ENCODE measurements around the gene TRAF3.
"Not testable (repeated sequence)": the region's sequence is repeated elsewhere in the genome, so short reads cannot be mapped to it uniquely, and the experiment has no call there.

TRAF3 gene

DNA sequence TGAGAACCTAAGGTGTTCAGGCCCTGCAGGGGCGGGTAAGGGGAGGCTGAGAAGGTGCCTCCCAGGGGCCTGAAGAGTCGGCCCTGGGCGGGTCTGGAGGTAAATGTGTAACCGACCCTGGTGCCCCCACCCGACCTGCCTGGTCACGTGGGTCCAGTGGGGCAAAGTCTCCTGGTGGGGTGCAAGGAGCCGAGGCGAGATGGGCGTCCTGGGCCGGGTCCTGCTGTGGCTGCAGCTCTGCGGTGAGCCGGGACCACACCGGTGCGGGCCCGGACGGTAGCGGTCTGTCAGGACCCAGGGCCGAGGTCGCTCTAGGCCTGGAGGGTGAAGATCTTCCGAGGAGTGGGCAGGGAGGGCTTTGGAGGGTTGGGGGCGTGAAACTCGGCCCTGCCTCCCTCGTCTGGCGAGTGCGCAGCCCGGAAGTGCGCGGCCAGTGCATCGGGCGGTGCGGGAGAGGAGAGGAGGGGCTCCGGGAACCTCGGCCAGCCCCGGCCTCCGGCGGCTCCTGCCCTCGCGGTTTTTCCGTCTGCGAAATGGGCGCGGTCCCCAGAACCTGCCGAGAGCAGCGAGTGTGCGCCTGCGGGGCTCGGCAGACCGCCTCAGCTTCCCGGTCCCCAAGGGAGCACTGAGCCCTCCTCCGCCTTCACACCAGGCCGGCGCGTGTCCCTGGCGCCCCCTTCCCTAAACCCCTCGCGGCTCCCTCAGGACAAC, 145.4 kb downstream of the TRAF3 start, which contains the start of gene AMN:
AMN (plus strand) TSS at position 174 of the 711 bp plus-strand sequence; CDS start at position 200, 26 bp downstream.
- DNase-seq (ENCODE audit: low read depth in 1 of 2, low spot score in 1 of 2), result no peak

DNA sequence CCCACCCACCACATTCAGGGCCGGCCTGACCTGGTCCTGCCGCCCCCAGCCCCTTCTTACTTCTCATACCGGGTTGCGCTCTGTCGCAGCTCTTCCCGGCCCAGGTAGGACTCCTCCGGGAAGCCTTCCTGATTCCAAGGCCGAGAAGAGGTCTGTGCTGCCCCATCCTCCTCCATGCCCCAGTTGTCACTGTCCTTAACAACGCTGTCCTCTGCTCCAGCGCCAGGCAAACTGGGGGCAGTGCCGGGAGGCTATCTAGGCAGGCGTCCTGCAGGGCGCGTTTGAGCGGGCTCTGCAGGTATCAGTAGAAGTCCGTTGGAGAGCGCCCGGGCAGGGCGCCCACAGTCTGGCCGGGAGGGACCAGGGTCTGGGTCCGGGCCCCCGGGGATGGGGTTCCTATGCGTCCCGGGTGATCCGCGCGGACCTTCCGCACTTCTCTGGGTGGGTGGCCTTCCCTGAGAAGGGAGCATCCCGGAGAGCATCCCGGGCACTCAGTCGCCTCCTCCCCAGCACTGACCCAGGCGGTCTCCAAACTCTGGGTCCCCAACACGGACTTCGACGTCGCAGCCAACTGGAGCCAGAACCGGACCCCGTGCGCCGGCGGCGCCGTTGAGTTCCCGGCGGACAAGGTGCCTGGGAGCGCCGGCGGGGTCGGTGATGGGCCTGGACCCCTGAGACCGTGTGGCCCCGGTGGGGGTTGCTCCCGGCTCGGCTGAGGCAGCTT, 146.1 kb downstream of the TRAF3 start:
- DNase-seq (ENCODE audit: low read depth in 1 of 2, low spot score in 1 of 2), result no peak

DNA sequence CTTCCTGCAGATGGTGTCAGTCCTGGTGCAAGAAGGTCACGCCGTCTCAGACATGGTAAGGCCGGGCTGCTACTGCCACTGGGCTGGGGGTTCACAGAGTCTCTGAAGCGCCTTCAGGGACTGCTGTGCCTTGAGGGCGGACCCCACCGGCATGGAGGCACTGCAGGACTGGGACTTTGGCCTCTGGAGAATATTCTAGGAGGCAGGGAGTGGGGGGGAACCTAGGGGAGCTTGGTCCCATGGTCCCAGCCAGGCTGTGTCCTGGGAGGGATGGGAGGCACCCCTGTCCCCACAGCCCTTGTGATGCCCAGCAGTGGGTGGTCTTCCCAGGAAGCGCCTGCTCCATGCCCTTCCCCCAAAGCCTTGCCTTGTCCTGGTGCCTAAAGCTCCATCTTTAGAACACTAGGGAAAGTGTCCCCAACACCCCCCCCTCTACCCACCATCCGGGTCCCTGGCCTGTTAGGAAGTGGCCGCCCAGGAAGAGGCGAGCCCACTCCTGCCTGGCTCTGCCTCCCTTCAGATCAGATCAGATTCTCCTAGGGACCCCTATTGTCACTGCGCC, 146.8 kb downstream of the TRAF3 start:
- DNase-seq (ENCODE audit: low read depth in 1 of 2, low spot score in 1 of 2), result no peak

DNA sequence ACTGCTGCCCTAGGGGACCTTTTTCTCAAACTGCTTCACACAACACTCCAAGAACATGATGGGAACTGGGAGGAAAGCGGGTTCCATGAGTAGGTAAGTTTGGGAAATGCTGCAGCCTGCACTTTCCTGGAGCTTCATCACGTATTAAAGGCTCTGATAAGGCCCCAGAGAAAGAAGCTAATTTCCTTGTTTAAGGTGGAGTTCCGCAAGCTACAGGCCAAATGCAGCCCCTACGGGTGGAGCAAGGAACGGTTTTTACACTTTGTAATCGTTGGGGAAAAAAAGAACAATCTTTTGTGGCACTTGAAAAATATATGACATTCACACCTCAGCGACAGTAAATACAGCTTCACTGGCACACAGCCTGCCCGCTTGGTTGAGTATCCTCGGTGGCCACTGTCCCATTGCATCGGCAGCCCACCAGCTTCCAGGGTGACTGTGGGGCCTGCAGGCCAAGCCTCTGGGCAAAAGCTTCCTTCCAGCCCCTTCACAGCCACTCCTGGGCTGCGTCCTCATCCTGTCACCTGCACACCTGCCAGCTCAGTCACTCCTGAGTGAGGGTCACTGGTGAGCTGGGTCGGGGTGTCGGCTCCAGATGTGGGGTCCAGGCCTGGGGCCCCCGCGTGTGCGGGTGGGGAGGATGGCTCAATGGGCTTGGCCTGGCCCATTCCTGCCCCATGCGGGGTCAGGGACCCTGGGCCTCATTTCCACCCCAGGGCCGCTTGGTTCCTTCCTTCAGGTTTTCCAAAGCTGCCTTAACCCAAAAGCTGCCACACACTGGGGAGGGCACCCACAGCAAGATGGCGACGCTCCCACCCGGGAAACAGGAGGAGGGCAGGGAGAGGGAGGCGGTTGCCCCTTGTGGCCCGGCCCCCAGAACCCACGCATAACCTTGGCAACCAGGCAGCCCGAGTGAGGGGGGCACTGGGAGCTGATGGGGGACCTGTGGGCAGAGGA, 147.7 kb downstream of the TRAF3 start:
- DNase-seq (ENCODE audit: low read depth in 1 of 2, low spot score in 1 of 2), result no peak

DNA sequence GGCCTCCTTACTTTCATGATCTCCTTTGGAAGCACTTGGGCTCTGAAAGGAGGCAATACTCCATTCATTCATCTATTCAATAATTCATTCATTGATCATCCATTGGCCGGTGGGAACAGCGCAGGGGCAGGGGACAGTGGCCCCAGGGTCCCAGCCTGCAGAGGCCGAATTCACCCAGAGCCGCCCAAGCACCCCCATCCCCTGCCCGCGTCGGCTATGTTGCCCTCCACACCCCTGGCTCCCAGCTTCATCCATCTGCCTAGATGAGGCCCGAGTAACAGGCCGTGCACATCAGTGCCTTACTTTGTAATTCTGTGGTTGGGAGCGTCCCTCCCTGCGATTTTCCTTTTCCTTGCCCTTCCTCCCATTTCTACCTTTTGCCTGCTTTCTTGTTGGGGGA, 148.4 kb downstream of the TRAF3 start:
- no peak for DNase-seq (ENCODE audit: low read depth in 1 of 2, low spot score in 1 of 2)

DNA sequence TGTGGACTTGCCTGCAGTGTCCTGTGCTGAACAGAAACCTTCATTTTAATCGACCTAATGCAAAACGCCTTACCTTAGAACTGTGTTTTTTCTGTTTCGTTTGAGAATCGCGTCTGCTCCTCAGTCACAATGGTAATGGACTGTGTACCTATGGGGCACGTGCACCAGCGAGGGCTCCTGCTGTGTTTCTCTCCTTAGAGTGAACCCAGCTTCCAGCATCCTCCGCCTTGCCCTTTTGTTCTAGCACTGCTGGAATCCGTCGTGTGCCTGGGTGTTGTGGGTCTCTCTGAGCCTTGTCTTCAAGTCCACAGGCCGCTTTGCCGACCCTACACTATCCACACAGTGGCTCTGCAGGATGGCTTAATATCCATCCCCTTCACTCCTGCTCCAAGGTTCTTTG, 148.9 kb downstream of the TRAF3 start:
- no peak for DNase-seq (ENCODE audit: low read depth in 1 of 2, low spot score in 1 of 2)

DNA sequence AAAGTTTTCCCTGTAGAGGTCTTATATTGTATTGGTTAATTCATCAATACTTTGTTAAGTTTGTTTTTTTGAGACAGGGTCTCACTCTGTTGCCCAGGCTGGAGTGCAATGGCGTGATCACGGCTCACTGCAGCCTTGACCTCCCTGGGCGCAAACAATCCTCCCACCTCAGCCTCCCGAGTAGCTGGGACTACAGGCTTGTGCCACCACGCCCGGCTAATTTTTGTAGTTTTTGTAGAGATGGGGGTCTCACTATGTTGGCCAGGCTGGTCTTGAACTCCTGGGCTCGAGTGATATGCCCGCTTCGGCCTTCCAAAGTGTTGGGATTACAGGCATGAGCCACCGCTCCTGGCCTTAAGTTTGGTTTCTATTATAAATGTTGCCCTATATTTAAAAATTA, 149.6 kb downstream of the TRAF3 start:
- DNase-seq (ENCODE audit: low read depth in 1 of 2, low spot score in 1 of 2), result not testable (repeated sequence)

DNA sequence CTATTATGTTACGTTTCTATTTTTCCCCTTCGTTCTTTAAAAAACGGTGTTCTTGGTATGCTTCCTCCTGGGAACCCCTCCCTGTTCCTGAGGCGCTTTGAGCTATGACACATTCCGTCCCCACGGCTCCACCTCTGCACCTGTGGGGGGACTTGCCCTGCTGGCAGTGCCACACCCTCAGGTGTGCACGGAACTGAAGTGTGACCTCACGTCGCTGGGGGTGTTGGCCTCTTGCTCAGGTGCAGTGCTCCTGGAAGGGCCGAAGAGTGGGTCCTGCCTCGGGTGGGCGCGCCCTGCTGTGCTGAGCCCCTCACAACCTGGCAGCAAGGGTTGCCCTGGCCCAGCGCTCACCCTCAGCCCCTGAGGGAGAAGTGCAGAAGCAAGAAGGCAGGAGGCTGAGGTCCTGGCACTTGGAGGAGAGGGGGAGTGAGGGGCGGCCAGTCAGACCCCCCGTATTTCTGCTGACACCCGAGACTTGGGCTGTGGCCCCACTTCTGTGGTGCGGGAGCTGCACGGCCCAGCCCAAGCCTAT, 150.2 kb downstream of the TRAF3 start:
- no peak for DNase-seq (ENCODE audit: low read depth in 1 of 2, low spot score in 1 of 2)

DNA sequence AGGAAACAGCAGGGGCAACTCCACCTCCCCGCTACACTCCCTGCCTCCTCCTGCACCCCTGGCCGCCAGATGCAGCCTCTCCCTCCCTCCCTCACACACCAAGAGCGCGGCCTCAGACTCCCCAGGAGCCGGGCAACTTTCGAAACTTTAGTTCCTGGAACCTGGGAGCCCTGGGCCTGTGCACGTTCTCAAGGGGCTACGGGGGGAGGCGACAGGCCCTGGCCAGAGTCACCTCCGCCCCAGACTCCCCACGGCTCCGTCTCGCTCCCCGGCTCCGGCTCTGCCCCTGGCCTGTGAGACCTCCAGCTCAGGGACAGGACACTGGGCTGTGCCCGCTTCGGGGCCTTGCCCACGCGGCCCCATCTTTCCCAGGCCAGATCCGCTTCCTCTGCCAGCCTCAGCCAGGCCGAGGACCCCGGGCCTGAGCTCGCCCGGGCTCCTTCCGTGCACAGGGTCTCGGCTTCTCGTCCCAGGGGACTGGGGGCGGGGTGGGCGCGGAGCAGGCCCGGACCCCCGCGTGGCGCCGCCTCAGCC, 150.7 kb downstream of the TRAF3 start:
- DNase-seq (ENCODE audit: low read depth in 1 of 2, low spot score in 1 of 2), result no peak

DNA sequence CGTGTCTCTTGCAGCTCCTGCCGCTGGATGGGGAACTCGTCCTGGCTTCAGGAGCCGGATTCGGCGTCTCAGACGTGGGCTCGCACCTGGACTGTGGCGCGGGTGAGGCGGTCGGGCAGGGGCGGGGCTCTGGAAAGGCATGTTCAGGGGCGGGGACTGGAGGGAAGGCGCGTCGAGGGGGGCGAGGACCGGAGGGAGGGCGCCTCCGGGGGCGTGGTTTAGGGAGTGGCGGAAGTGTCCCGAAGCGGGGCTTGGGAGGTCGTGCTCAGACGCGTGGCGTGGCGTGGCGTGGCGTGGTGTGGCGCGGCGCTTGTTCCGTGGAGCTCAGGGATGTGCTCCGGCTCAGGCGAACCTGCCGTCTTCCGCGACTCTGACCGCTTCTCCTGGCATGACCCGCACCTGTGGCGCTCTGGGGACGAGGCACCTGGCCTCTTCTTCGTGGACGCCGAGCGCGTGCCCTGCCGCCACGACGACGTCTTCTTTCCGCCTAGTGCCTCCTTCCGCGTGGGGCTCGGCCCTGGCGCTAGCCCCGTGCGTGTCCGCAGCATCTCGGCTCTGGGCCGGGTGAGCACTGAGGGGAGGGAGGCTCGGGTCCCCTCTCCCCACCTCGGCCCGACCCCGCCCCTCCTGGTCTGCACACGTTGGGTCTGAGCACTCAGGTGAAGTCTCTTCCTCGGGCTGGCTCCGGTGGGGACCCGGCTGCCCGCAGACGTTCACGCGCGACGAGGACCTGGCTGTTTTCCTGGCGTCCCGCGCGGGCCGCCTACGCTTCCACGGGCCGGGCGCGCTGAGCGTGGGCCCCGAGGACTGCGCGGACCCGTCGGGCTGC, 151.4 kb downstream of the TRAF3 start:
- peak; percentile 33 to 58 for DNase-seq (ENCODE audit: low read depth in 1 of 2, low spot score in 1 of 2)

DNA sequence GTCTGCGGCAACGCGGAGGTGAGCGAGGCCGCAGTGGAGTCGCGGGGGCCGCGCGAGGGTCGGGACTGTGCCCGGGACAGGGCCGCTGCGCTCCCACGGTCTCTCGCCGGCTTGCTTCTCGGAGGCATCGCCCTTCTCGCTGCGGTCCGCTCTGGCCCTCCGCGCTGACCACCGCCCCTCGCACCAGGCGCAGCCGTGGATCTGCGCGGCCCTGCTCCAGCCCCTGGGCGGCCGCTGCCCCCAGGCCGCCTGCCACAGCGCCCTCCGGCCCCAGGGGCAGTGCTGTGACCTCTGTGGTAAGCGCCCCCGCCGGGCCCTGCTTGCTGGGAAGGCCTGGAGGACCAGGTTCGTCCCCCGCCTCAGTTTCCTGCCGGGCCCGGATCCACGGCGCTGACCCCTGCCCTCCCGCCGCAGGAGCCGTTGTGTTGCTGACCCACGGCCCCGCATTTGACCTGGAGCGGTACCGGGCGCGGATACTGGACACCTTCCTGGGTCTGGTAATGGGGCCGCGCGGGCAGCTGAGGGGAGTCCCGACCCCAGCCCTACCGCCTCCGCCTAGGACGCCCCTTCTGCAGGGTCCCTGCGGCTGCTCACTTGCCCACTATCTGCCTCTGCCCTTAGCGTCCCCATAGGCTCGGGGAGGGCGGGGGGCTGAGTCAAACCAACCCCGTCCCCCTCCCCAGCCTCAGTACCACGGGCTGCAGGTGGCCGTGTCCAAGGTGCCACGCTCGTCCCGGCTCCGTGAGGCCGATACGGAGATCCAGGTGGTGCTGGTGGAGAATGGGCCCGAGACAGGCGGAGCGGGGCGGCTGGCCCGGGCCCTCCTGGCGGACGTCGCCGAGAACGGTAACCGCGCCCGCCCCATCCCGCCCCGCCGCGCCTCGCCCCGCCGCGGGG, 152.2 kb downstream of the TRAF3 start:
- no peak for DNase-seq (ENCODE audit: low read depth in 1 of 2, low spot score in 1 of 2)

DNA sequence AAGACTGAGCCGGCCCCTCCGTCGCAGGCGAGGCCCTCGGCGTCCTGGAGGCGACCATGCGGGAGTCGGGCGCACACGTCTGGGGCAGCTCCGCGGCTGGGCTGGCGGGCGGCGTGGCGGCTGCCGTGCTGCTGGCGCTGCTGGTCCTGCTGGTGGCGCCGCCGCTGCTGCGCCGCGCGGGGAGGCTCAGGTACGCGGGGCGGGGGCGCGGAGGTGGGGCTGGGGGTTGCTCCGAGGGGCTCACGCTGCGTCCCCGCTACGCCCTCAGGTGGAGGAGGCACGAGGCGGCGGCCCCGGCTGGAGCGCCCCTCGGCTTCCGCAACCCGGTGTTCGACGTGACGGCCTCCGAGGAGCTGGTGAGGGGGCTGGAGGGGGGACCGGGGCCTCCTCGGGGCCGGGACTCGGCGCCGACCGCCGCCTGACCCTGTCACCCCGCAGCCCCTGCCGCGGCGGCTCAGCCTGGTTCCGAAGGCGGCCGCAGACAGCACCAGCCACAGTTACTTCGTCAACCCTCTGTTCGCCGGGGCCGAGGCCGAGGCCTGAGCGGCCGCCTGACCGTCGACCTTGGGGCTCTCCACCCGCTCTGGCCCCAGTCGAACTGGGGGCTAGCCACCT, 153.0 kb downstream of the TRAF3 start:
- DNase-seq (ENCODE audit: low read depth in 1 of 2, low spot score in 1 of 2), result no peak

DNA sequence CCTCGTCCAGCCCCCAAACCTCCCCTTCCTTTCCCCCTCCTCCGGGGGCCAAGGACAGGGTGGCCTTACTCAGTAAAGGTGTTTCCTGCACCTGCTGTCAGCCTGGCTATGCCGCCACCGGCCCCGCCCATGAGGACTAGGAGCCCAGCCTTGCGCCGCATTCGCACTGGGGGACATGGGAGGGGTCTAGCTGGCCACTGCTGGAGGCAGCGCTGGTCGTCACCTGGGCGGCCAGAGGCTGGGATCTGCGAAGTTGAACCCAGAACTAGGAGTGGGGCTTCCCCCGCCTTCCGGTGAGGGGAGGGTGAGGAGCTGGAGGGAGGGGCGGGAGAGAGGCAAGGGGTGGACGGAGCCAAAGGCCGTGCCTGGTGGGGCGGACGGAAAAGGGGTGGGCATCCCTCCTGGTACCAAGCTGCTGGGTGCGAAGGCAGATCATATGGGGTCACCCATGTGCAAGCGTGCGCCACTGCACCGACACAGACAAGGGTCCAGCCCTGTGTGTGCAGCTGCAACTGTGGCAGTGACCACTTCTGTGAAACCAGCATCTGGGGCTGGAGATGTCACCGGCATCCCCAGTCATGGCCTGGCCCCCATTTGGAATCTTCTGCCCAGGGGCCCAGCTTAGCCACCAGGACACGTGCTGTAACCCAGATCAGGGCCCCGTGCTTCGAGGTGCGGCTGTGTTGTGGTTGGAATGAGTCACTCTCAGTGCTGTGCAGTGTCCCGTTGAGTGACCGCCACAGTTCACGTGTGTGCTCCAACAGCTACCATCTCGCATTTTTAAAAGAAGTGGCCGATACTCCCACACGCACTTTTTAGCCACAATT, 153.7 kb downstream of the TRAF3 start:
- no peak for DNase-seq (ENCODE audit: low read depth in 1 of 2, low spot score in 1 of 2)

DNA sequence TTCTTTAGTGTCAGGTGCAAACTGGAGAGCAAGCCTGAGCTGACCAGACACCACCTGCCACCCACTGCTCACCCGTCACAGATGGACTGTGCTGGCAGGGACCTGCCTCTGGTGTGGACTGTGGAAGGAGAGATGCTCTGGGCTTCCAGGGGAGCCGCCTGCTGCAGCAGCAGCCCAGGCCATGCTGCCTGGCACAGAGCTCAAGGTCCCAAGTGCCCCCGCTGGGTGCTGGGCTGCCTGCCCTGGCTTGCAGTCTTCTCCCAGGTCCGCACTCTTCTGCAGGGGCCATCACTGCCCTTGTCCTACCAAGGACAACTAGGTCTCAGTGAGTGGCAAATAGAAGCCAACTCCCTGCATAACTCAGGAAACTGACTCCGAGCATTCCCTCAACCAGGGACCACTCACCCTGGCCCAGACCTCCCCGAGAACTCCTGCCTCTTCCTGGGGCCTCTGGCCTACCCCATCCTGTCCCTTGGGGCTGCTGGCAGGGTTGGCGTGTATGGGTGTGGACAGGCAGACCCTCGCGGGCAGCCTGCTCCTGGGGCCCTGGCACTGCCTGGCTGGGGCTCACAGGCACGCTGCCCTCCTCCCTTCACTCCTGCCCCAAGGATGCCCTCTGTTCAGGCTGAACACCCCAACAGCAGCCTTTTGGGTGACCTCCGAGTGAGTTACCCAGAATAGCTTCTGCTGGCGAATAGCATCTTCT, 154.5 kb downstream of the TRAF3 start:
- DNase-seq (ENCODE audit: low read depth in 1 of 2, low spot score in 1 of 2), result no peak

DNA sequence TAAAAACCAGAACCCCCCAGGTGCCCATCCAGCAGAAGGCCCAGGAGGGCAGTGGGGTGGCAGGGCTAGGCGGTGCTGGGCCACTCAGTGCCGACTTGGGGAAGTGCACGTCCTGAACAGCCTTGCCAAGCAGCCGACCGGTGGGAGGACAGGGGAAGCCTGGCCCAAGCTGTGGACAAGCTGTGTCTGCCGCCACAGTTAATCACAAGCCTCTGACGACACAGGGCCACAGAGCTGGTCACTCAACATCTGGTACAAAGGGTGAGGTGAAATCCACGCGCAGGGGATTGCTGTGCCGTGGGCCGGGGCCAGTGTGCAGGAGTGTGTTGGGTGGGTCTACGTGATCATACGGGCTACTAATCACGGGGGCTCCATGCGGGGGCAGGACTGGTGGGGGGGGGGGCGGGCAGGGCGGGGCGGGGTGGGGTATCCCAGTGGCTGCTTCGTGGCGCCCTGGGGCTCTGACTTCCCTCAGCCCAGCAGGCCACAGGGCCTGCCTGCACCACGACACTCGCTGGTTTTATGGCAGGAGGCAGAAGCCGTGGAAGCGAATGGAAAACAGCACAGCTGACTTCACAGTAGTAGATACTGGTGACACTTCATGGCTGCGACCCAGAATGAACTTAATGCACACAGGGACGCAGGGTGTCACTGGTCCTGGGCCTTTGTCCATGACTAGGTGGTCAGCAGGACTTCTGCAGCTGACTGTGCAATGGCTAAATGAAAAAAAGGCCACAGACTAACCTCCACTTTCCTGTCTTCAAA, 155.4 kb downstream of the TRAF3 start:
- no peak for DNase-seq (ENCODE audit: low read depth in 1 of 2, low spot score in 1 of 2)

DNA sequence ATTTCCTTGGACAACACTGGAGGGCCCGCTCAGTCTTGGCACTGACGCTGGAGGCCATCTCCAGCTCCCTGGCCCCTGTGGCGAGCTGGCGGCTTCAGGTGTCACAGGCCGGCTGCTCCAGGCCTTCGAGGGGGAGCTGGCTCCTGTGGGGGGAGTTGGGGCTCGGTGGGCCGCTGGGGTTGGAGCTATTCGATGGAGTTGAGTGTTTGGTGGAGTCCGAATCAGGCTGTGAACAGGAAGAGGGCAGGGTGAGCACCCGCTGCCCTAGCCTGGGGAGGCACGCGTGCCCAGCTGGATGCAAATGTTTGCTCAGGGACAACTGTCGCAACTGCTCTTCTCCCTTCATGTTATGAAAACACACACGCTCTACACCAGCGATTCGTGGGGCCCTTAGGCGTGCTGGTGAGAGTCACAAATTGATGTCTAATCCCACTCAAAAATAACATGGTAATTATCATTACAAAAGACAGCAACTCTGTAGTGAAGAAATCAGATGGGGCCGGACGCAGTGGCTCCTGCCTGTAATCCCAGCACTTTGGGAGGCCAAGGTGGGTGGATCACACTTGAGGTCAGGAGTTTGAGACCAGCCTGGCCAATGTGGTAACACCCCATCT, 156.5 kb downstream of the TRAF3 start:
- no peak for DNase-seq (ENCODE audit: low read depth in 1 of 2, low spot score in 1 of 2)

Measured in activated CD4-positive, alpha-beta T cell treated with anti-CD3 and anti-CD28 coated beads, Interleukin-2, amount 50 U/mL, for 24 hours (primary cell).